ENCODE measurements around the gene SRGAP1. TPM values are rescaled to one million over a fixed set of nuclear protein-coding genes. Genes with fewer than 3 reads are reported as not detected.

SRGAP1 gene
- total and polyA plus RNA-seq, 9 of the 15 experiments (the other 6 are each of a cell fraction or from before 2014, with no cell fraction given): 0.01 to 0.13 (median 0.04) TPM; not detected in 3

- ChIA-PET POLR2A (interaction anchor here (0.6 kb wide), 1 partner anchor 18 kb away, joined by 3 read pairs; no protein-coding TSS in a partner anchor), CTCF (ENCODE audit: low intra/inter-chr PET ratio) (no interaction called here)
- Histone ChIP-seq H3K27ac (ENCODE audit: extremely low read depth, low read depth, low read length) (no peak overlapping the region), H3K9me3 (replicated peaks; ENCODE audit: control insufficient read depth, insufficient read depth, low read depth, low read length) (no peaks in the 10 kb centered on the region), H3K9me1 (ENCODE audit: control insufficient read depth, insufficient read depth, low read length) (no peaks in the 10 kb centered on the region), H3K4me1 (replicated peaks in 1 of 2; ENCODE audit: control insufficient read depth in 2 of 2, insufficient read depth in 2 of 2, low read length in 2 of 2) (peaks cover 0 to 5% of the 10 kb centered on the region in 2 experiments; a peak in 1 of 5 replicates), H3K79me2 (ENCODE audit: control insufficient read depth, insufficient read depth, low read length) (no peaks in the 10 kb centered on the region), H2AFZ (ENCODE audit: low read depth, low read length) (no peak overlapping the region), H3K36me3 (ENCODE audit: control insufficient read depth, insufficient read depth, low read length) (no peaks in the 10 kb centered on the region), H3K4me3 (no peak overlapping the region), H3K27me3 (ENCODE audit: control insufficient read depth in 2 of 2, insufficient read depth in 2 of 2, low read length in 2 of 2) (peaks cover 4 to 19% of the 10 kb centered on the region in 2 experiments; a peak in 4 of 5 replicates), H3K9ac (ENCODE audit: insufficient read depth in 1 of 2, low read depth in 2 of 2, low read length in 2 of 2) (no peak overlapping the region), H4K20me1 (replicated peaks; ENCODE audit: control insufficient read depth, insufficient read depth, low read length) (no peaks in the 10 kb centered on the region), H3K4me2 (ENCODE audit: insufficient read depth, low read length) (no peak overlapping the region)
- FAIRE-seq (no peak), DNase-seq (ENCODE audit: extremely low read depth in 1 of 4, low spot score in 3 of 4) (no peak), ATAC-seq (no peak)
- in situ Hi-C loops (cut with MboI): loop anchor here (25.0 kb wide), 1 partner anchor 410 kb away; no protein-coding TSS in a partner anchor
- intact Hi-C loops (cut with micrococcal nuclease): no loop called here
- 0% methylated on average over 6 of the region's 6 CpGs for WGBS (ENCODE audit: insufficient coverage, low coverage, missing lambda C conversion rate)
- BruUV-seq (replicated peaks): no TSS peak
- TF ChIP-seq SREBF2 (CRISPR knock-in tag; IDR thresholded peaks at IDR 0.05) (no peak), ZFP36 (IDR thresholded peaks at IDR 0.05; ENCODE audit: low read depth, low read length, partially characterized antibody) (no peak), U2AF1 (optimal IDR thresholded peaks at IDR 0.05; ENCODE audit: low read depth, low read length) (no peak), ELK1 (CRISPR knock-in tag; IDR thresholded peaks at IDR 0.05) (no peak), HMGN3 (IDR thresholded peaks at IDR 0.05; ENCODE audit: borderline replicate concordance, extremely low read depth, insufficient read length, low read depth, low read length) (no peak), ZNF561 (CRISPR knock-in tag; conservative IDR thresholded peaks at IDR 0.05) (no peak), TFAM (CRISPR knock-in tag; conservative IDR thresholded peaks at IDR 0.05) (no peak), FOS (IDR thresholded peaks at IDR 0.05; ENCODE audit: extremely low read depth, insufficient read length) (no peak), ADNP (tag; IDR thresholded peaks at IDR 0.05) (no peak), PPARD (CRISPR knock-in tag; IDR thresholded peaks at IDR 0.05) (no peak), NCOA4 (IDR thresholded peaks at IDR 0.05; ENCODE audit: partially characterized antibody) (no peak)
- TF ChIP-seq, protein P1, sequence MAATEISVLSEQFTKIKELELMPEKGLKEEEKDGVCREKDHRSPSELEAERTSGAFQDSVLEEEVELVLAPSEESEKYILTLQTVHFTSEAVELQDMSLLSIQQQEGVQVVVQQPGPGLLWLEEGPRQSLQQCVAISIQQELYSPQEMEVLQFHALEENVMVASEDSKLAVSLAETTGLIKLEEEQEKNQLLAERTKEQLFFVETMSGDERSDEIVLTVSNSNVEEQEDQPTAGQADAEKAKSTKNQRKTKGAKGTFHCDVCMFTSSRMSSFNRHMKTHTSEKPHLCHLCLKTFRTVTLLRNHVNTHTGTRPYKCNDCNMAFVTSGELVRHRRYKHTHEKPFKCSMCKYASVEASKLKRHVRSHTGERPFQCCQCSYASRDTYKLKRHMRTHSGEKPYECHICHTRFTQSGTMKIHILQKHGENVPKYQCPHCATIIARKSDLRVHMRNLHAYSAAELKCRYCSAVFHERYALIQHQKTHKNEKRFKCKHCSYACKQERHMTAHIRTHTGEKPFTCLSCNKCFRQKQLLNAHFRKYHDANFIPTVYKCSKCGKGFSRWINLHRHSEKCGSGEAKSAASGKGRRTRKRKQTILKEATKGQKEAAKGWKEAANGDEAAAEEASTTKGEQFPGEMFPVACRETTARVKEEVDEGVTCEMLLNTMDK (IDR thresholded peaks at IDR 0.05; ENCODE audit: borderline replicate concordance, insufficient read depth, low read depth, low read length, poor library complexity, severe bottlenecking): no peak
Observed at GRCh38 chr12:63822352-63822751, 22.1 kb upstream of the SRGAP1 start.

All from K562 (cell line).